ENCODE results near the gene HPS4. TPM values are rescaled to one million over a fixed set of nuclear protein-coding genes. Genes with fewer than 3 reads are reported as not detected.

The HPS4 gene
- polyA plus RNA-seq, 1 of the 3 experiments (the other 2 are of a cell fraction), result 22.5 TPM

- Histone ChIP-seq H3K36me3 (replicated peaks in 1 of 2; ENCODE audit: control insufficient read depth in 1 of 2, insufficient read depth in 2 of 2, low read length in 1 of 2) (no peaks in the 10 kb centered on the region), H2AFZ (ENCODE audit: low read depth) (no peak overlapping the region), H3F3A (replicated peaks; ENCODE audit: insufficient read depth) (no peaks in the 10 kb centered on the region), H3K9ac (no peak overlapping the region), H3K4me1 (ENCODE audit: control insufficient read depth in 1 of 2, insufficient read depth in 2 of 2, low read depth in 1 of 2, low read length in 1 of 2) (peaks cover 0 to 2% of the 10 kb centered on the region in 2 experiments; a peak in 1 of 4 replicates), H3K4me3 (ENCODE audit: low read depth in 2 of 2, low read length in 1 of 2) (no peak overlapping the region), H3K9me3 (no peaks in the 10 kb centered on the region), H3K9me2 (no peaks in the 10 kb centered on the region), H3K79me2 (ENCODE audit: insufficient read depth) (no peaks in the 10 kb centered on the region), H3K4me2 (no peak overlapping the region), H4K20me1 (ENCODE audit: insufficient read depth) (no peaks in the 10 kb centered on the region), H3K27me3 (ENCODE audit: insufficient read depth) (no peaks in the 10 kb centered on the region; the same call in 1 of the 2 replicates), H3K27ac (ENCODE audit: low read depth in 2 of 2, low read length in 1 of 2) (no peak overlapping the region)
- DNase-seq, result no peak
- POLR2A ChIA-PET, result no interaction called here
- TF ChIP-seq TEAD4 (IDR thresholded peaks at IDR 0.05; ENCODE audit: borderline replicate concordance, insufficient read depth), result no peak
- TF ChIP-seq ELF1 (IDR thresholded peaks at IDR 0.05), result no peak
- TF ChIP-seq, protein P1, sequence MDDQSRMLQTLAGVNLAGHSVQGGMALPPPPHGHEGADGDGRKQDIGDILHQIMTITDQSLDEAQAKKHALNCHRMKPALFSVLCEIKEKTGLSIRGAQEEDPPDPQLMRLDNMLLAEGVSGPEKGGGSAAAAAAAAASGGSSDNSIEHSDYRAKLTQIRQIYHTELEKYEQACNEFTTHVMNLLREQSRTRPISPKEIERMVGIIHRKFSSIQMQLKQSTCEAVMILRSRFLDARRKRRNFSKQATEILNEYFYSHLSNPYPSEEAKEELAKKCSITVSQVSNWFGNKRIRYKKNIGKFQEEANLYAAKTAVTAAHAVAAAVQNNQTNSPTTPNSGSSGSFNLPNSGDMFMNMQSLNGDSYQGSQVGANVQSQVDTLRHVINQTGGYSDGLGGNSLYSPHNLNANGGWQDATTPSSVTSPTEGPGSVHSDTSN (IDR thresholded peaks at IDR 0.05), result no peak
- no peak for TF ChIP-seq RFX5 (IDR thresholded peaks at IDR 0.05; ENCODE audit: low read length)
- TF ChIP-seq RCOR1 (IDR thresholded peaks at IDR 0.05; ENCODE audit: low read length), result no peak
- TF ChIP-seq SIN3A (IDR thresholded peaks at IDR 0.05; ENCODE audit: borderline replicate concordance, low read depth, low read length), result no peak
- no peak for TF ChIP-seq EP300 (IDR thresholded peaks at IDR 0.05; ENCODE audit: borderline replicate concordance in 1 of 2, low read depth in 1 of 2, low read length in 1 of 2)
- no peak for TF ChIP-seq FOXJ3 (CRISPR knock-in tag; IDR thresholded peaks at IDR 0.05)
- no peak for TF ChIP-seq FOXM1 (IDR thresholded peaks at IDR 0.05; ENCODE audit: low read depth)
- TF ChIP-seq, protein P2, sequence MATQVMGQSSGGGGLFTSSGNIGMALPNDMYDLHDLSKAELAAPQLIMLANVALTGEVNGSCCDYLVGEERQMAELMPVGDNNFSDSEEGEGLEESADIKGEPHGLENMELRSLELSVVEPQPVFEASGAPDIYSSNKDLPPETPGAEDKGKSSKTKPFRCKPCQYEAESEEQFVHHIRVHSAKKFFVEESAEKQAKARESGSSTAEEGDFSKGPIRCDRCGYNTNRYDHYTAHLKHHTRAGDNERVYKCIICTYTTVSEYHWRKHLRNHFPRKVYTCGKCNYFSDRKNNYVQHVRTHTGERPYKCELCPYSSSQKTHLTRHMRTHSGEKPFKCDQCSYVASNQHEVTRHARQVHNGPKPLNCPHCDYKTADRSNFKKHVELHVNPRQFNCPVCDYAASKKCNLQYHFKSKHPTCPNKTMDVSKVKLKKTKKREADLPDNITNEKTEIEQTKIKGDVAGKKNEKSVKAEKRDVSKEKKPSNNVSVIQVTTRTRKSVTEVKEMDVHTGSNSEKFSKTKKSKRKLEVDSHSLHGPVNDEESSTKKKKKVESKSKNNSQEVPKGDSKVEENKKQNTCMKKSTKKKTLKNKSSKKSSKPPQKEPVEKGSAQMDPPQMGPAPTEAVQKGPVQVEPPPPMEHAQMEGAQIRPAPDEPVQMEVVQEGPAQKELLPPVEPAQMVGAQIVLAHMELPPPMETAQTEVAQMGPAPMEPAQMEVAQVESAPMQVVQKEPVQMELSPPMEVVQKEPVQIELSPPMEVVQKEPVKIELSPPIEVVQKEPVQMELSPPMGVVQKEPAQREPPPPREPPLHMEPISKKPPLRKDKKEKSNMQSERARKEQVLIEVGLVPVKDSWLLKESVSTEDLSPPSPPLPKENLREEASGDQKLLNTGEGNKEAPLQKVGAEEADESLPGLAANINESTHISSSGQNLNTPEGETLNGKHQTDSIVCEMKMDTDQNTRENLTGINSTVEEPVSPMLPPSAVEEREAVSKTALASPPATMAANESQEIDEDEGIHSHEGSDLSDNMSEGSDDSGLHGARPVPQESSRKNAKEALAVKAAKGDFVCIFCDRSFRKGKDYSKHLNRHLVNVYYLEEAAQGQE (IDR thresholded peaks at IDR 0.05; ENCODE audit: low read depth, low read length), result no peak
- no peak for TF ChIP-seq ZBTB33 (IDR thresholded peaks at IDR 0.05; ENCODE audit: borderline replicate concordance, low read depth)
- TF ChIP-seq MEF2A (IDR thresholded peaks at IDR 0.05; ENCODE audit: borderline replicate concordance, low read depth), result no peak
- no peak for TF ChIP-seq EZH2phosphoT487 (IDR thresholded peaks at IDR 0.05; ENCODE audit: borderline replicate concordance, low read depth)
- no peak for TF ChIP-seq FOSL2 (IDR thresholded peaks at IDR 0.05; ENCODE audit: borderline replicate concordance, low read depth)
- 59% methylated on average over 4 of the region's 4 CpGs for WGBS (ENCODE audit: low lambda C conversion rate)
- CTCF ChIA-PET, result interaction anchor here (1.0 to 1.5 kb wide), 2 partner anchors 44 to 45 kb away, joined by 3 to 9 read pairs; no protein-coding TSS in a partner anchor
Observed at GRCh38 chr22:26416256-26416655, 67.3 kb downstream of the HPS4 start.

Measured in SK-N-SH (cell line).